Measurements from ENCODE around the gene SLC43A1.
A peak's percentile ranks its signal among the peaks of the same experiment; 100 is the strongest.

Gene SLC43A1

GRCh38 chr11:57459164-57460021 lies 56.1 kb downstream of the SLC43A1 start (continued):
- TF ChIP-seq CREB5 (CRISPR knock-in tag; IDR thresholded peaks at IDR 0.05; ENCODE audit: low read depth) (no peak), PATZ1 (CRISPR knock-in tag; IDR thresholded peaks at IDR 0.05; ENCODE audit: borderline replicate concordance) (no peak)

GRCh38 chr11:57458410-57459163 lies 56.9 kb downstream of the SLC43A1 start:
- TF ChIP-seq ZFP30 (CRISPR knock-in tag; IDR thresholded peaks at IDR 0.05) (no peak), ISL1 (CRISPR knock-in tag; IDR thresholded peaks at IDR 0.05) (no peak), PATZ1 (CRISPR knock-in tag; IDR thresholded peaks at IDR 0.05; ENCODE audit: borderline replicate concordance) (no peak), ARNTL (CRISPR knock-in tag; IDR thresholded peaks at IDR 0.05; ENCODE audit: borderline replicate concordance, low read depth) (no peak)
- ATAC-seq, result peak; percentile 56

GRCh38 chr11:57458060-57458409 lies 57.5 kb downstream of the SLC43A1 start:
- peak; percentile 2; the same call in 2 of the 3 replicates for ATAC-seq
- TF ChIP-seq CSDC2 (CRISPR knock-in tag; IDR thresholded peaks at IDR 0.05) (no peak), TOX (CRISPR knock-in tag; IDR thresholded peaks at IDR 0.05; ENCODE audit: borderline replicate concordance) (no peak), PATZ1 (CRISPR knock-in tag; IDR thresholded peaks at IDR 0.05; ENCODE audit: borderline replicate concordance) (no peak), OSR1 (CRISPR knock-in tag; IDR thresholded peaks at IDR 0.05) (no peak), ZNF70 (CRISPR knock-in tag; IDR thresholded peaks at IDR 0.05) (no peak), BACH2 (CRISPR knock-in tag; IDR thresholded peaks at IDR 0.05; ENCODE audit: borderline replicate concordance) (no peak), ISL1 (CRISPR knock-in tag; IDR thresholded peaks at IDR 0.05) (no peak), ZNF8 (CRISPR knock-in tag; IDR thresholded peaks at IDR 0.05) (no peak), ZFP30 (CRISPR knock-in tag; IDR thresholded peaks at IDR 0.05) (no peak), RARB (CRISPR knock-in tag; IDR thresholded peaks at IDR 0.05) (no peak), PPARA (CRISPR knock-in tag; IDR thresholded peaks at IDR 0.05; ENCODE audit: borderline replicate concordance) (no peak), POU6F1 (CRISPR knock-in tag; IDR thresholded peaks at IDR 0.05; ENCODE audit: borderline replicate concordance, low read depth) (no peak), SNAI2 (CRISPR knock-in tag; IDR thresholded peaks at IDR 0.05) (no peak), ZFP3 (CRISPR knock-in tag; IDR thresholded peaks at IDR 0.05) (no peak), TSHZ2 (CRISPR knock-in tag; IDR thresholded peaks at IDR 0.05) (no peak)
